Endothelial cell of umbilical vein (primary cell): Measurements from ENCODE around the gene LMNB1.

Experiments used
- CTCF ChIP-seq, 2 donors: IDR thresholded peaks; 1 replicate in 1 of 2; 2 replicates in 1 of 2; pipeline ENCODE4 v1.5.1; 2011; ENCODE audit warnings: low read length in 2 of 2, mild to moderate bottlenecking in 2 of 2, moderate library complexity in 2 of 2, control low read depth in 1 of 2, inconsistent platforms in 1 of 2, low read depth in 1 of 2; ENCODE audit not compliant: insufficient read depth in 1 of 2; ENCODE audit errors: extremely low read depth in 1 of 2
- EZH2 ChIP-seq: IDR thresholded peaks from 2 replicates; pipeline ENCODE4 v1.6.1; 2012; ENCODE audit warnings: borderline replicate concordance, low read depth, mild to moderate bottlenecking, moderate library complexity, low read length, inconsistent platforms; ENCODE audit not compliant: severe bottlenecking
- FOS ChIP-seq: IDR thresholded peaks from 2 replicates; pipeline ENCODE4 v1.6.1; 2011; ENCODE audit warnings: mild to moderate bottlenecking, low read length, moderate library complexity, borderline replicate concordance; ENCODE audit not compliant: insufficient read depth
- MAX ChIP-seq: IDR thresholded peaks from 2 replicates; pipeline ENCODE4 v1.6.1; 2011; ENCODE audit not compliant: insufficient read depth, insufficient read length
- POLR2A ChIP-seq: IDR thresholded peaks from 2 replicates; pipeline ENCODE4 v1.6.1; 2012; ENCODE audit warnings: low read depth, mild to moderate bottlenecking, control low read depth, low read length
- POLR2AphosphoS5 ChIP-seq: IDR thresholded peaks from 2 replicates; pipeline ENCODE4 v1.6.1; 2012; ENCODE audit warnings: low read depth, mild to moderate bottlenecking, control low read depth, low read length, moderate library complexity; ENCODE audit not compliant: insufficient read depth

GRCh38 chr5:126744836-126745235 is 32.1 kb upstream of the LMNB1 start:
- TF ChIP-seq CTCF (IDR thresholded peaks at IDR 0.05; ENCODE audit: extremely low read depth in 1 of 2, insufficient read depth in 1 of 2, low read depth in 1 of 2, low read length in 2 of 2) = no peak
- no peak for TF ChIP-seq FOS
- TF ChIP-seq POLR2A = no peak
- TF ChIP-seq POLR2AphosphoS5 = no peak
- TF ChIP-seq MAX = no peak
- TF ChIP-seq EZH2 = no peak
